Coronary artery (tissue), 2 donors: Measurements from ENCODE around the gene TSPAN10.
A peak's percentile ranks its signal among the peaks of the same experiment; 100 is the strongest.
"Not testable (repeated sequence)": the region's sequence is repeated elsewhere in the genome, so short reads cannot be mapped to it uniquely, and the experiment has no call there.

Experiments
- DNase-seq: peaks from one replicate; pipeline ENCODE4 v3.0.0-alpha.2; 2017; ENCODE audit warnings: low spot score
- H3K27ac ChIP-seq, 2 donors: fragments of 200-600 bp; sonication (generic); one replicate each; pipeline ENCODE4 v1.5.1; 2016 to 2019
- H3K4me3 ChIP-seq: fragments of 200-600 bp; sonication (generic); 2 replicates; pipeline ENCODE4 v1.5.1; 2016; ENCODE audit warnings: mild to moderate bottlenecking, moderate library complexity
- TF ChIP-seq, protein P1 (sequence below): fragments of 200-600 bp; sonication (generic); IDR thresholded peaks from one replicate; pipeline ENCODE4 v1.5.1; 2019; ENCODE audit warnings: antibody characterized with exemption

Gene TSPAN10

DNA sequence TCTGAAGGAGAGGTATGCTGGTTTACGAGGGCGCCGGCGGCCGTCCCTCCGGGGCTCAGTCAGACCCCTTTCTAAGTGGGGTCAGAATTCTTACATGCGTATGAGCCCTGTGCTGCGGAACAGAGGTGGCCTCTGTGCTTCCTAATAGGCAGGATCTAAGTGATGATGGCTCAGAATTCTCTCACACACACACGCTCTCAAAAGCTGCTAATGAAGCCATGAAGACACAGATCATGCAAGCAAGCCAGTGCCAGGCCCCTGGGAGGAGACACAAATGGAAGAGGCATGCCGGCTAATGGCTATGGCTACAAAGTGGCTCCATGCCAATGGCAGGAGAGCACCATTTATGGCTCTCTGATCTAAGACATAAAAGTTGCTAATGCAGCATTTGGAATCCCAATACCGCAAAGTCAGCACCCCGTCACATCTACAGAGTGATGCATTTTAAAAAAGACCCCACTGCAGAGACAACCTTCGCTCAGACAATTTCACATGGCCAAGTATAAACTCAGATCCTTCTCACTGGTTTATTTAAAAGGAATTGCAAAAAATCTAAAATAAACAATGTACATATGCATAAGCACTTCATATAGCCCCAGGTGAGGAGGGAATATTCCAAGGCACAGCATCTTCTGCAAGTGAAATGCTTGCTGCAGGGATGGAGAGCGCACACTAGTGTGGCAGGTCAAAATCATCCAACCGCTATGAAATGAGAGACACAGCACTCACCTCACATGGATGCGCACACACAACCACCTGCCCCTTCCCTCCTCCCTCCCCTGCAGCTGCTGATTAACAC, 24.6 kb upstream of the TSPAN10 start:
- no peak overlapping the region for H3K4me3 ChIP-seq
- TF ChIP-seq, protein P1, sequence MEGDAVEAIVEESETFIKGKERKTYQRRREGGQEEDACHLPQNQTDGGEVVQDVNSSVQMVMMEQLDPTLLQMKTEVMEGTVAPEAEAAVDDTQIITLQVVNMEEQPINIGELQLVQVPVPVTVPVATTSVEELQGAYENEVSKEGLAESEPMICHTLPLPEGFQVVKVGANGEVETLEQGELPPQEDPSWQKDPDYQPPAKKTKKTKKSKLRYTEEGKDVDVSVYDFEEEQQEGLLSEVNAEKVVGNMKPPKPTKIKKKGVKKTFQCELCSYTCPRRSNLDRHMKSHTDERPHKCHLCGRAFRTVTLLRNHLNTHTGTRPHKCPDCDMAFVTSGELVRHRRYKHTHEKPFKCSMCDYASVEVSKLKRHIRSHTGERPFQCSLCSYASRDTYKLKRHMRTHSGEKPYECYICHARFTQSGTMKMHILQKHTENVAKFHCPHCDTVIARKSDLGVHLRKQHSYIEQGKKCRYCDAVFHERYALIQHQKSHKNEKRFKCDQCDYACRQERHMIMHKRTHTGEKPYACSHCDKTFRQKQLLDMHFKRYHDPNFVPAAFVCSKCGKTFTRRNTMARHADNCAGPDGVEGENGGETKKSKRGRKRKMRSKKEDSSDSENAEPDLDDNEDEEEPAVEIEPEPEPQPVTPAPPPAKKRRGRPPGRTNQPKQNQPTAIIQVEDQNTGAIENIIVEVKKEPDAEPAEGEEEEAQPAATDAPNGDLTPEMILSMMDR, result no peak
- DNase-seq, result no peak
- no peak overlapping the region for H3K27ac ChIP-seq

DNA sequence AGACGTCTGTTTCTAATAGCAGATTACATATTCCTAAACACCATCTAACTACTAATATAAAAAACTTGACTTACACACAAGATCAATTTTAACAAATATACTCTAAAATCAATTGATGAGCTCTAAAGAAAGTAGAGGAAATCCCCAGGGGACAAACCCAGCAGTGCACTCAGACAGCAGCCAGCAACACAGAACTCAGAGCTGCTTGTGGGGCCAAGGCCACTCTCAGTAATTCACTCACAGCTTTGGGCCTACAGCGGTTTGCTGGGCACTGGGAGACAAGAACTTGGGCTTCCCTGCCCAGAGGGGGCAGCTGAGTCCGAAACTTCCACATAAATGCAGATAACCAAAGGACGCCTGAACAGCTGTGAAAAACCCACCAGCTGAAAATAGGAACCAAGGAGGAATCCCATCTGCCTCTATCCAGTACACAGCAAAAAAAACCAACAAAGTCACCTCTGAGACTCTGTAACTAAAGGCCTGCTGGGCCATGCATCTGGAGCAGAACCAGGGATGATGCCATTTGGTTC, 21.5 kb upstream of the TSPAN10 start:
- TF ChIP-seq, protein P1, result no peak
- no peak for DNase-seq
- no peak overlapping the region for H3K4me3 ChIP-seq
- H3K27ac ChIP-seq, result peak overlapping the region in 1 of 2 donors; percentile 71

DNA sequence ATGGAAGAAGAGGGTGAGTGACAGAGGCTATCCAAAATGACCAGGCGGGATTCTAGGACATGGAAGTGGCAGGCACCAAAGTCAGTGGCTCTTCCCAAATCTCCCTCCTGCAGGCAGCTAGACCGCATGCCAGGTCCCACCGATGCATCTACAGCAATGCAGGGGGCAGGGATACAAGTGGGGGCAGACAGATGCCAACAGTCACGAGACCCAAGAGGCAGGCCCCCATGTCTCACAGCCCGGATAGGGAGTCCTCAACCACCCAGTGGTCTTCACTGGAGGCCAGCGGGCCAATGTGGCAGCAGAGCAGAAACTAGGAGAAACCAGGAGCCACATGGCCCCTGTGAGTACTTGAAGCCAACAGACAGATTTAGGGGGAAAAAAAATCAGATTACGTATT, 20.1 kb upstream of the TSPAN10 start:
- TF ChIP-seq, protein P1, result no peak
- Histone ChIP-seq H3K27ac (no peak overlapping the region), H3K4me3 (no peak overlapping the region)
- no peak for DNase-seq

DNA sequence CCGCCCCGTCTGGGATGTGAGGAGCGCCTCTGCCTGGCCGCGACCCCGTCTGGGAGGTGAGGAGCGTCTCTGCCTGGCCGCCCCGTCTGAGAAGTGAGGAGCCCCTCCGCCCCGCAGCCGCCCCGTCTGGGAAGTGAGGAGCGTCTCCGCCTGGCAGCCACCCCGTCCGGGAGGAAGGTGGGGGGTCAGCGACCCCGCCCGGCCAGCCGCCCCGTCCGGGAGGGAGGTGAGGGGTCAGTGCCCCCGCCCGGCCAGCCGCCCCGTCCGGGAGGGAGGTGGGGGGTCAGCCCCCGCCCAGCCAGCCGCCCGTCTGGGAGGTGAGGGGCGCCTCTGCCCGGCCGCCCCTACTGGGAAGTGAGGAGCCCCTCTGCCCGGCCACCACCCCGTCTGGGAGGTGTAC, 18.7 kb upstream of the TSPAN10 start:
- H3K4me3 ChIP-seq, DNase-seq, H3K27ac ChIP-seq: not testable (repeated sequence)

DNA sequence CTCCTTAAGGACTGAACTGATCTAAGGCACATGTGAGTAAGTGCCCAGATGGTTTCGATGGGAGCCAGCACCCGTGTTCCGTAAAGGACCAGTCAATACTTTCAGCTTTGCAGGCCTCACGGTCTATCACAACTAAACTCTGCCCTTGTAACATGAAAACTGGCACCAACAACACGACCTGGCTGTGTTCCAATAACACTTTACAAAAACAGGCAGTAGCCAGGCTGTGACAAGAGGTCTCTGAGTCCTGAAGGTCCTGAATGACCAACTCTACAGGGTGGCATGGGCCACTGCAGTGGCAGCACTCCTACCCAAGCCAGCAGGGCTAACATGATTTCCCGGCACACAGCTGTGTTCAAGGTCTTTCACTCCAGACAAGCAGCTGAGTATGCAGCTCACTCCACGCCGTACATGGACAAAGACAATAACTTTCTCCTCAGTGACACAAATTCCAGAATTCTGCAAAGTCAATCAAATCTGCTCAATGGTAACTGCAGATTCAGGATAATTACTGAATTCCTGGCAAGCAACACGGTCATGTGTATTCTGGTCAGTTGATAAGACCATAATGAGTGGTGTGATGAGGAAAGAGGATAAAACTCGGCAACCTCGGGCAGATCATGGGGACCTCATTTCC, 15.4 kb upstream of the TSPAN10 start:
- no peak overlapping the region for H3K4me3 ChIP-seq
- no peak overlapping the region for H3K27ac ChIP-seq
- TF ChIP-seq, protein P1, result no peak
- no peak for DNase-seq

DNA sequence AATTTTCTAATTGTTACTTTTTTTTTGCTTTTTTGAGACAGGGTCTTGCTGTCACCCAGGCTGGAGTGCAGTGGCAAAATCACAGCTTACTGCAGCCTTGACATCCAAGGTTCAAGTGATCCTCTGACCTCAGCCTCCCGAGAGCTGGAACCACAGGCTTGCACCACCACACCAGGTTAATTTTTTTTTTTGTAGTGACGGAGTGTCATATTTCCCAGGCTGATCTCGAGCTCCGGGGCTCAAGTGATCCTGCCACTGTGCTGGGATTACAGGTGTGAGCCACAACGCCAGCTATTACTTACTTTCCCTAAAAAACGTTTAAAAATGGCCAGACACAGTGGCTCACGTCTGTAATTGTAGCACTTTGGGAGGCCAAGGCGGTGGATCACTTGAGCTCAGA, 6.7 kb upstream of the TSPAN10 start:
- TF ChIP-seq, protein P1, result no peak
- Histone ChIP-seq H3K27ac (no peak overlapping the region), H3K4me3 (no peak overlapping the region)
- DNase-seq, result no peak

DNA sequence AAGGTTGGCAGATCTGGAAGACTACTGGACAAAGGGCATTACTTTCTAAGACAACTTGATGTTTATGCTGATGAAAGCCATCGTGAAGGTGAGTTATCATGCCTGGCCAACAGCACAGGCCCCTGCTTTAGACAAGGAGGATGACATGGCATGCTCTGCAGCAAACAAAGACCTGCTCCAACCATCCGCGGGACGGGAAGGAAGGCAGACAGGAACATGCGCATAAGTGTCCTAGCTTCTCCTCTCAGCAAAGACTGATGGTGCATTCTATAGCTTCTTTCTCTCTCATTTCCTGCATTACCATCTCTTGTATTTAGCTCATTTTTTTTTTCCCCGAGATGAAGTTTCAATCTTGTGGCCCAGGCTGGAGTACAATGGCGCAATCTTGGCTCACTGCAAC, 5.5 kb upstream of the TSPAN10 start:
- Histone ChIP-seq H3K27ac (no peak overlapping the region), H3K4me3 (no peak overlapping the region)
- TF ChIP-seq, protein P1, result no peak
- DNase-seq, result no peak
